Femur (tissue), 1 donor: ENCODE results near the gene CXCR6.
A peak's percentile ranks its signal among the peaks of the same experiment; 100 is the strongest.

Experiments
- DNase-seq: peaks from one replicate; pipeline ENCODE4 v3.0.0-alpha.2; 2017

The CXCR6 gene

DNA sequence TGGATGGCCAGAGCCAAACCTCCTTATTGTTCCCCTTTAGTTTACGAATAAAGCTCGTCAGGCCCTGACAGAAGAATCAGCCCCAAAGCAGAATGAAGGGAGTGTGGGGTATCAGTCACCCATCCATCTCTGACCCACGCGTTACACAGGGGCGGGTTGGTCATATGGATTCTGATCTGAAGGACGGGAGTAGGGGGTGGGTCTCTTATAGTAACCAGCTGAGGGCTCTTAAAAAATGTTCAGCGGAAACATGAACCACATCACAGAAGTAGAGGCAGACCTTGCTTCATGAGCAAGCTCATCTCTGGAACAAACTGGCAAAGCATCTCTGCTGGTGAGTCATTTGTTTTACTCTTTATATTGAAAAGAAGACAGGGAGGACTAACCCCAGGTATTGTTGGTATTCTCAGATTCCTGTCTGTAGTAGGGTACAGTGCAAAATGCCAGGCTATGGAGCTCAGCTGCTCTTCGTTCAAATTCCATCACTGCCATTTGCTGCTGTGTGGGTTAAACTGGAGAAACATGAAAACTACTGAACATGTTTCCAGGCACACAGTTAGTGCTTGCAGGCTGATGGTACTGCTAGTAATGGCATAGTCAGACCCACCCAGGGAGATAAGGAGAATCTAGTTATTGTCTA, at the start of gene CXCR6:
Gene CXCR6, plus strand, starts transcription at position 258 of the 640 bp plus-strand sequence. CDS start 3,018 bp downstream, outside the sequence.
- no peak for DNase-seq

GRCh38 chr3:45894015-45894414, 49.2 kb upstream of the CXCR6 start:
- no peak for DNase-seq

DNA sequence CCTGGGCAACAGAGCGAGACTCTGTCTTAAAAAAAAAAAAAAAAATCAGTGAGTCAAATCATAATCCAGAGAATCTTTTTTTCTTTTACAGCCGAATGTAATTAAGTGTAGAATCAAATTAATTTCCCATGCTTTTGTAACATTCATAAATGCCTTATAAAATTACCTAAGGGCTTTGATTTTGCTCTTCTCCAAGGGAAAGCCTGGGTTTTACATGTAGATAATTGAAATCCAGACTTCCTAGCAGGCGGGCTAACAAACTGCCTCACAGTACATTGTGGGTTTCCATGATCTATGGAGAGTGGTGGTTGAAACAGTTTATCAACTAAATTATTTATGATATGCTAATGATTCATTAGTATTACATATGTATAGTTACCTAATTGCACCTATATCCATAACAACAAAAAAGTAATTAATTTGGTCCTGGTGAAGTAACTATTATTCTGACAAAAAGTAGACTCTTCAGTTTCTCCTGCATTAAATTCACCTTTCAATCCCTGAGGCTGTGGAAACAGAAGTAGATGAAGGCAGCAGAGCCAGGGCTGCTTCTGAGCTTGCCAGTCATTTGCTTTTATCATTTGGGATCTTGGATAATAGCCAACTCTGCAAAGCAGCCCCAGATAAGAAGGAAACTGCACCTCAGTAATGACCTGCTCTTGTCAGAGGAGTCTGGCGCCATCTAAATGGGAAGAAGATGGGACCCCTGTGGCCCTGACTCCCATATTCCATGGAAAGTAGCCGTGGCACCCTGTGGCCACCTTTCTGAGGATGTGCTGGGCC, 47.4 kb upstream of the CXCR6 start:
- DNase-seq: no peak

DNA sequence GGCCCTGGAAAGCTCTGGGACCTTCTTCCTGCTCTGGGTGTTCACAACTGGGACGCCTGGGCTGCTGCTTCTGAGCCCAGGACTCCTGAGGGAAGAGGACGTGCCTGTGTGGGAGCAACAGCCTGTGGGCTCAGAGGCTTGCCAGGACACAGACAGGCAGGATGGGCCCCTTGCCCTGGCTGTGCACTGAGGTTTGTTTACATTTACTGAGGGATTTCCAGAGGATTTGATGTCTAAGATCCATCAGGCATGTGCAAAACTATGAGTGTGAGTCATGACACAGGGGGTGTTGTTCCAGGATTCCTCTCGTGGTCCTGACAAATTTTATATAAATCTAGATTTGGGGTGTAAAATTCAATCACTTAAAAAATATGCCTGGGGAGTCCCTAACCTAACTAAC, 46.3 kb upstream of the CXCR6 start:
- DNase-seq: no peak

- DNase-seq: no peak
These were observed 38.3 kb upstream of the CXCR6 start for GRCh38 chr3:45904931-45905330.

- DNase-seq: no peak
These were observed 37.5 kb upstream of the CXCR6 start for GRCh38 chr3:45905755-45906154.

GRCh38 chr3:45906681-45907407, 36.4 kb upstream of the CXCR6 start:
- DNase-seq: no peak

DNA sequence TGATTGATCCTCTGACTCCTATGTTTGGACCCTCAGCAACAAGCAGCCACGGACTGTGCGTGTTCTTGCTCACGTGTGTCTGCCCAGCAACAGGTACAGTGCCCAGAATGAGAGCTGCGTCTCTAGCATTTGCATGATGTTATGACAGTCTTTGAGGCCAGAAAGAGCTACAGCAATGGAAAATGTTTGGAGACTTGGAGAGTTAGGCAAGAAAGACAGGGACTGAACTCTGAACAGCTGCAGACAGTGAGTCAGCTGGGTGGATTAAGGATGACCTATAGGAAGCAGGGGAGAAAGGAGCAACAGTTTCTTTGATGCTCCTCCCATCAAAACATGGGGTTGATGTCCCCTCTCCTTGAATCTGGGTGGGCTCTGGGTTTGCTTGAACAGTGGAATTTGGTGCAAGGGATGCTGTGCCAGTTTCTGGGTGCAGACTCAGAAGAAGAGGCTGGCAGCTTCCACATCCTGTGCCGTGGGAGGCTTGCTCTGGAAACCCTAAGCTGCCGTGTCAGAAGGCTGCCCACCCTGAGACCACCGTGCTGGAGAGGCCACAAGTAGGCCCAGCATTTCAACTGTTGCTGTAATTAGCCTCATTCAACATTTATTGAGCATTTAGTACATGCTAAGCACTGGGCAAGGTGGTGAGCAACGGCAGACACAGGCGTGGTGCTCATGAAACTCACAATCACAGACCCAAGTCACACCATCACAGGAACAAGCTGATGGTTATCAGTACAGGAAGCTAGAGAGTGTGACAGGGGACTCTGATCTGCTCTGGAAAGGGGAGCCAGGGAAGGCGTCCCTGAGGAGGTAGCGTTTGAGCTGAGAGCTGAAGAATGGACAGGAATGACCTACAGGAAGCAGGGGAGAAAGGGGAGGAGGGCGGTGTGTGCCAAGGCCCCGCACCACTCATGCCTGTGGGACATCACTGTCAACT, 35.2 kb upstream of the CXCR6 start:
- no peak for DNase-seq

GRCh38 chr3:45908761-45909160, 34.5 kb upstream of the CXCR6 start:
- DNase-seq: no peak

GRCh38 chr3:45909542-45909941, 33.7 kb upstream of the CXCR6 start:
- DNase-seq: no peak

DNA sequence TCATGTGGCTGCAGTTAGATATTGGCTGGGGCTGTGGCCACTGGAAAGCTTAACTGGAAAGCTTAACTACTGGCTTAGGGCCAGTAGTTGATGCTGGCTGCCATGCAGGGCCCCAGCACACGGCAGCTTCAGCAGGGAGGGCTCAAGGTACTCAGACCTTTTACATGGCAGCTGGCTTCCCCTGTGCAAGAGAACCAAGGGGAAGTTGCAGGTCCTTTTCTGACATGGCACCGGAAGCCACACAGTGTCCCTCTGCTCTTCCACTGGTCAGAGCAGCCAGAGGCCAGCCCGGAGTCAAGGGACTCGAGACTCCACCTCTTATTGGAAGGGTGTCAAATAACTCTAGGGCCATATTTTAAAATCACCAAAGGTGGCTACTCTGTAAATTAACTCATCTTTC, 32.4 kb upstream of the CXCR6 start:
- no peak for DNase-seq

GRCh38 chr3:45911511-45912226, 31.6 kb upstream of the CXCR6 start:
- DNase-seq: no peak

- DNase-seq: no peak
These were observed 30.8 kb upstream of the CXCR6 start for GRCh38 chr3:45912435-45912834.

GRCh38 chr3:45914362-45915058, 28.8 kb upstream of the CXCR6 start:
- DNase-seq: no peak

DNA sequence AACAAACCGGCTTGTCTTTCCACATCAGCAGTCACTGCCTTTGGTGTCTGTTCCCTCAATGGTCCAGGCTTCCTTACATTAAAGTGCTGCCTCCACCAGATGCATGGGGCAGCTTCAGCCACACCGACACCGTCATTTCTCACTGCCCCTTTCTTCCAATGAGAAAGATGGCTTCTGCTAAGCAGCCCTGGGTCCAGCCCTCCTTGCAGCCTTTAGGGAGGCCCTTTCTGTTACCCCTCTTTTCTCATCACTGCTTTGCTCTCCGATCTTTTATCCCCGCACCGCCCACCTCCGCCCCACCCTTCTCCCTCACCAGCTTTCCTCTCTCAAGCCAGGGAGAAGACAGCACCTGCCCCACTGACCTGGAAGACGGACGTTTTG, 28.2 kb upstream of the CXCR6 start:
- no peak for DNase-seq

- DNase-seq: peak; percentile 34
These were observed 27.6 kb upstream of the CXCR6 start for GRCh38 chr3:45915518-45916231.

- no peak for DNase-seq
These were observed 25.9 kb upstream of the CXCR6 start for GRCh38 chr3:45917146-45917898.

DNA sequence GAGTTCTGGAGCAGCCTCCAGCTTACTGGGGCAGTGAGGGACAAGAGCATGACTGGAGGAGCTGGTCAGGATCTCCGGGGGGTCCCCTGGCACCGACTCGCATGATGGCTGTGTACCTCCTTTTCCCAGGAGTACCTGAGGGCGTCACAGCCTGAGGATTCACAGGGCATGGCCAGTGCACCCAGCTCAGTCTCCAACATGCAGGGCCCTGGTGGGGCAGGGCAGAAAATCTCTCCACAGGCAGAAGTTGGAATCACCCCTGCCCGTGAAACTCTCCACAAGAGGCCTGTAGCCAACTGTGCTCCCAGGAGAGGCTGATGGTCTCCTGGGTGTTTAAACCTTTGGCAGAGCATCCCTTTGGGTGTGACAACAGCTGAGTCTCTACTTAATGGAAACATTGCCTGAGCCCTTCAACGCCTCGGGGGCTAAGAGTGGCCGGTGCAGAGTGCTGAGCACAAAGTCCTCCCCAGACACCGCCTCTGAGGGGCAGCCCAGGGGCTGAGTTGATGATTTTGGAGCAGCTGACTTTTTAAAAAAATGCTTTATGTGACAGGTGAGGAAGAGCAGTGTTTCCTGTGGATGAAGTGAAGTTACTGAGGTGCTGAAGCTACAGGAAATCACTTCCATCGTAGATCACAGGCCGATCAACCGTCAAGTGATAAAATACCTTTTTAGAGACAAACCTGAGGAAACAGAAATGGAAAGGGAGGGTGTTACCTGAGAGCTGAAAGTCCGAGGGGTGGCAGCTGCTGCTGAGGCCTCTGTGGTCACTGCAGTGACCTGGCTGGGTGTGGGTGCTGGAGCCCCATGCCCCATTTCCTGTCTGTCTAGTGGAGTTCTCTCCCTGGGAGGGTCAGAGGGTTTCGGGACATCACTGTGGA, 21.9 kb upstream of the CXCR6 start:
- DNase-seq: no peak

DNA sequence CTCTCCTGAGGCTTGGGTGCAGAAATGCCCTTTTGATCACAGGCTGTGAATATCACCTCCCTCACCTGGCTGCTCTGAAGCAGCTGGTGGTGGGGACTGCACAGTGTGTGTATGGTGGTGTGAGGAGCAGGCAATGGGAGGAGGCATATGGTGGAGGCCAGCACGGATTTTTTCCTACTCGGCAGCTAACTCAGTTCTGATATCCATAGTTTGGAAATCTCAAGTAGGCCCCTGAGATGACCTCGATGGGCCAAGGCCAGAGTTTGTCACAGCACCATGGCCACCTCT, 21.3 kb upstream of the CXCR6 start:
- DNase-seq: no peak
